Astrocyte of the cerebellum (primary cell): ENCODE data around the gene HMGN5.

Experiments used
- DNase-seq: peaks from one replicate; pipeline ENCODE4 v3.0.0-alpha.2; 2011; ENCODE audit warnings: low read depth
- H3K4me3 ChIP-seq: 2 replicates; pipeline ENCODE4 v1.5.1; 2011; ENCODE audit warnings: mild to moderate bottlenecking, low read depth, low read length, moderate library complexity
- CTCF ChIP-seq: IDR thresholded peaks from 2 replicates; pipeline ENCODE4 v1.5.1; 2012; ENCODE audit warnings: low read length, low read depth, moderate library complexity, mild to moderate bottlenecking; ENCODE audit errors: missing control alignments
- in situ Hi-C: cut with HindIII; loops from 2 replicates; pipeline ENCODE4 v1.10.0; 2017; ENCODE audit warnings: low sequenced_read_pairs

The HMGN5 gene

GRCh38 chrX:81231476-81231875, 29.8 kb upstream of the HMGN5 start:
- DNase-seq = no peak
- H3K4me3 ChIP-seq = no peak overlapping the region
- no peak for TF ChIP-seq CTCF
- in situ Hi-C loops = no loop called here

GRCh38 chrX:81229901-81230300, 28.2 kb upstream of the HMGN5 start:
- no peak for DNase-seq
- TF ChIP-seq CTCF = no peak

GRCh38 chrX:81229229-81229628, 27.5 kb upstream of the HMGN5 start:
- H3K4me3 ChIP-seq = no peak overlapping the region
- in situ Hi-C loops = no loop called here
- DNase-seq = no peak
- no peak for TF ChIP-seq CTCF

More at GRCh38 chrX:81229901-81230300, 28.2 kb upstream of the HMGN5 start:
- H3K4me3 ChIP-seq = no peak overlapping the region
- in situ Hi-C loops = no loop called here

- no peak for TF ChIP-seq CTCF
- H3K4me3 ChIP-seq = no peak overlapping the region
- DNase-seq = no peak
- in situ Hi-C loops = no loop called here
Observed at GRCh38 chrX:81215685-81216084, 14.0 kb upstream of the HMGN5 start.

GRCh38 chrX:81208916-81209315, 7.2 kb upstream of the HMGN5 start:
- H3K4me3 ChIP-seq = no peak overlapping the region
- no peak for TF ChIP-seq CTCF
- DNase-seq = no peak
- in situ Hi-C loops = no loop called here

GRCh38 chrX:81206476-81206875, 4.8 kb upstream of the HMGN5 start:
- no peak for TF ChIP-seq CTCF
- in situ Hi-C loops = no loop called here
- H3K4me3 ChIP-seq = no peak overlapping the region
- DNase-seq = no peak

GRCh38 chrX:81205551-81205950, 3.8 kb upstream of the HMGN5 start:
- in situ Hi-C loops = no loop called here
- no peak overlapping the region for H3K4me3 ChIP-seq
- TF ChIP-seq CTCF = no peak
- no peak for DNase-seq
